Parathyroid adenoma (tissue), 2 donors: ENCODE data around the gene SUCLG2.

Experiments
- H2AFZ ChIP-seq: fragments of 300-600 bp; sonication (generic); one replicate; pipeline ENCODE4 v1.7.0; 2017; ENCODE audit warnings: antibody characterized with exemption, mild to moderate bottlenecking
- H3K27ac ChIP-seq: fragments of 300-600 bp; sonication (generic); one replicate; pipeline ENCODE4 v1.7.0; 2017
- H3K27me3 ChIP-seq: fragments of 300-600 bp; sonication (generic); one replicate; pipeline ENCODE4 v1.7.0; 2017; ENCODE audit warnings: low read length; ENCODE audit not compliant: control insufficient read depth, insufficient read depth
- H3K36me3 ChIP-seq: fragments of 300-600 bp; sonication (generic); one replicate; pipeline ENCODE4 v1.7.0; 2017; ENCODE audit warnings: low read length; ENCODE audit not compliant: control insufficient read depth, insufficient read depth
- H3K4me1 ChIP-seq: fragments of 300-600 bp; sonication (generic); one replicate; pipeline ENCODE4 v1.7.0; 2017; ENCODE audit warnings: control low read depth
- H3K4me2 ChIP-seq: fragments of 300-600 bp; sonication (generic); one replicate; pipeline ENCODE4 v1.7.0; 2017; ENCODE audit warnings: low read length
- H3K4me3 ChIP-seq: fragments of 300-600 bp; sonication (generic); one replicate; pipeline ENCODE4 v1.7.0; 2017; ENCODE audit warnings: low read depth, low read length
- H3K79me2 ChIP-seq: fragments of 300-600 bp; sonication (generic); one replicate; pipeline ENCODE4 v1.7.0; 2017; ENCODE audit warnings: control low read depth
- H3K9ac ChIP-seq: fragments of 300-600 bp; sonication (generic); one replicate; pipeline ENCODE4 v1.7.0; 2017; ENCODE audit warnings: mild to moderate bottlenecking
- H3K9me3 ChIP-seq: fragments of 300-600 bp; sonication (generic); one replicate; pipeline ENCODE4 v1.7.0; 2017; ENCODE audit warnings: low read length; ENCODE audit not compliant: control insufficient read depth
- CTCF ChIP-seq: fragments of 300-600 bp; sonication (generic); IDR thresholded peaks from one replicate; pipeline ENCODE4 v1.7.0; 2017; ENCODE audit warnings: antibody characterized with exemption, mild to moderate bottlenecking
- donor health status: primary hyperparathyroidism.

SUCLG2 gene

GRCh38 chr3:67509471-67510075 is 144.8 kb downstream of the SUCLG2 start:
- Histone ChIP-seq H3K4me1 (no peaks in the 10 kb centered on the region), H3K9me3 (no peaks in the 10 kb centered on the region), H3K36me3 (no peaks in the 10 kb centered on the region), H3K27ac (no peak overlapping the region), H3K27me3 (no peaks in the 10 kb centered on the region), H3K4me3 (no peak overlapping the region), H2AFZ (no peak overlapping the region), H3K79me2 (no peaks in the 10 kb centered on the region), H3K4me2 (no peak overlapping the region), H3K9ac (no peak overlapping the region)
- no peak for TF ChIP-seq CTCF

- no peak overlapping the region for H3K9ac ChIP-seq
- H3K79me2 ChIP-seq: no peaks in the 10 kb centered on the region
- no peaks in the 10 kb centered on the region for H3K36me3 ChIP-seq
- no peak overlapping the region for H2AFZ ChIP-seq
- H3K27ac ChIP-seq: no peak overlapping the region
- no peak for TF ChIP-seq CTCF
- H3K27me3 ChIP-seq: no peaks in the 10 kb centered on the region
- H3K4me3 ChIP-seq: no peak overlapping the region
- H3K4me1 ChIP-seq: no peaks in the 10 kb centered on the region
- H3K9me3 ChIP-seq: no peaks in the 10 kb centered on the region
- no peak overlapping the region for H3K4me2 ChIP-seq
These were observed 146.8 kb downstream of the SUCLG2 start for GRCh38 chr3:67507584-67507983.

GRCh38 chr3:67500709-67501108 is 153.7 kb downstream of the SUCLG2 start:
- Histone ChIP-seq H3K27ac (no peak overlapping the region), H3K27me3 (no peaks in the 10 kb centered on the region), H3K4me2 (no peak overlapping the region), H3K4me1 (no peaks in the 10 kb centered on the region), H3K36me3 (no peaks in the 10 kb centered on the region), H3K4me3 (no peak overlapping the region), H3K9me3 (no peaks in the 10 kb centered on the region), H3K9ac (no peak overlapping the region), H3K79me2 (no peaks in the 10 kb centered on the region), H2AFZ (no peak overlapping the region)
- no peak for TF ChIP-seq CTCF

- no peak overlapping the region for H2AFZ ChIP-seq
- no peak overlapping the region for H3K9ac ChIP-seq
- H3K27ac ChIP-seq: no peak overlapping the region
- H3K36me3 ChIP-seq: no peaks in the 10 kb centered on the region
- no peak for TF ChIP-seq CTCF
- H3K9me3 ChIP-seq: no peaks in the 10 kb centered on the region
- H3K4me1 ChIP-seq: no peaks in the 10 kb centered on the region
- H3K27me3 ChIP-seq: no peaks in the 10 kb centered on the region
- no peak overlapping the region for H3K4me2 ChIP-seq
- no peaks in the 10 kb centered on the region for H3K79me2 ChIP-seq
- no peak overlapping the region for H3K4me3 ChIP-seq
These were observed 156.7 kb downstream of the SUCLG2 start for GRCh38 chr3:67497746-67498145.

- Histone ChIP-seq H3K4me1 (no peaks in the 10 kb centered on the region), H3K27me3 (no peaks in the 10 kb centered on the region), H3K9me3 (no peaks in the 10 kb centered on the region), H2AFZ (no peak overlapping the region), H3K36me3 (no peaks in the 10 kb centered on the region), H3K9ac (no peak overlapping the region), H3K4me3 (no peak overlapping the region), H3K4me2 (no peak overlapping the region), H3K79me2 (no peaks in the 10 kb centered on the region), H3K27ac (no peak overlapping the region)
- no peak for TF ChIP-seq CTCF
These were observed 158.7 kb downstream of the SUCLG2 start for GRCh38 chr3:67495751-67496150.
